Body of pancreas (tissue), 4 donors: Measurements from ENCODE around the gene CREB5.

ENCODE experiments used
- CTCF ChIP-seq, 7 experiments: fragments of 450-650 bp in 4 of 7; fragments of 200-600 bp in 3 of 7; sonication (generic) in 3 of 7; IDR thresholded peaks; one replicate each; pipeline ENCODE4 v1.5.1; 2016 to 2019; ENCODE audit warnings: antibody characterized with exemption in 7 of 7
- POLR2A ChIP-seq, 3 donors: fragments of 450-650 bp; IDR thresholded peaks; one replicate each; pipeline ENCODE4 v1.6.1; 2016; ENCODE audit warnings: antibody characterized with exemption in 3 of 3, mild to moderate bottlenecking in 2 of 3

DNA sequence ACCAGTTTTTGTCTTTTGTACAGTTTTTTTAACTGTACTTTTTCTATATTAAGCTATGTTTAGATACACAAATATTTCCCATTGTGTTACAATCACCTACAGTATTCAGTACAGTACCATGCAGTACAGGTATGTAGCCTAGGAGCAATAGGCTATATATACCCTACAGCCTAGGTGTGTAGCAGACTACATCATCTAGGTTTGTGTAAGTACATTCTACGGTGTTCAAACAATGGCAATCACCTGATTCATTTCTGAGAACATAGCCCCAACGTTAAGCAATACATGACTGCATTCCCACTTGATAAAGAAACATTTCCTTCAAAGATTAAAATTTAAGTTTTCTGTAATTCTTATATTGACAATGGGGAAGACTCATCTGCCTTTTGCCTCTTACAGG lies 456.4 kb downstream of the CREB5 start:
- no peak for TF ChIP-seq CTCF (IDR thresholded peaks at IDR 0.05)
- no peak for TF ChIP-seq POLR2A (IDR thresholded peaks at IDR 0.05)
